Activated CD4-positive, alpha-beta T cell treated with anti-CD3 and anti-CD28 coated beads, Interleukin-2, amount 50 U/mL, for 16 hours (primary cell): ENCODE data around the gene HLCS.
A peak's percentile ranks its signal among the peaks of the same experiment; 100 is the strongest.
"Not testable (repeated sequence)": the region's sequence is repeated elsewhere in the genome, so short reads cannot be mapped to it uniquely, and the experiment has no call there.

Experiments
- DNase-seq: peaks from one replicate; pipeline ENCODE4 v3.0.0-alpha.2; 2020

Gene HLCS

DNA sequence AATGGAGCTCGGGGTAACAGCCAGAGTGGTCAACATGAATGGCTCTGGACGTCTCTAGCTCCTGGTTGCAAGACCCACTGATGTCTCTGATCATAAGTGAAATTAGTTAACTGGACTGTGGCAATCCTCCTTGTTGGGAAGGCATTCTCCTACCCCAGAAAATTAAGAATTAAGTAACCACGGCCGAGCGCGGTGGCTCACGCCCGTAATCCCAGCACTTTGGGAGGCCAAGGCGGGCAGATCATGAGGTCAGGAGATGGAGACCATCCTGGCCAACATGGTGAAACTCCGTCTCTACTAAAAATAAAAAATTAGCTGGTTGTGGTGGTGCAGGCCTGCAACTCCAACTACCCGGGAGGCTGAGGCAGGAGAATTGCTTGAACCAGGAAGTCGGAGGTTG, 14.1 kb downstream of the HLCS start:
- not testable (repeated sequence) for DNase-seq

GRCh38 chr21:36949171-36950141, 17.0 kb downstream of the HLCS start:
- no peak for DNase-seq

DNA sequence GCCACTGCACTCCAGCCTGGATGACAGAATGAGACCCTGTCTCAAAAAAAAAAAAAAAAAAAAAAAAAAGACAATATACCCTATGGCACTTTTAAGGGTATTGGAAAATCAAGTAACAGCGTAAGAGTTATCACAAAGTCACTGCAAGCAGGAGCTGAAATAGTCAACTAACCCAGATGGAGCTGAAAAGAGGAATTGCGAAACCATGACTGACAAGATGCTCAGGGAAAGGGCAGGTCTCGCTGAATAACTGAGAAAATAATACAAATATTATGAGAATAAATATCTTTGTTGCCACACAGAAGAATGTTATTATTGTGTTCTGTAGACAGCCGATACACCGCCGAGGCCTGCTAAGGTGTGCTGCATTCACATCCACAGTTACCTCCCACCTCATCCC, 17.8 kb downstream of the HLCS start:
- no peak for DNase-seq

GRCh38 chr21:36946949-36947356, 19.5 kb downstream of the HLCS start:
- DNase-seq = no peak

GRCh38 chr21:36945496-36946138, 20.9 kb downstream of the HLCS start:
- DNase-seq = no peak

DNA sequence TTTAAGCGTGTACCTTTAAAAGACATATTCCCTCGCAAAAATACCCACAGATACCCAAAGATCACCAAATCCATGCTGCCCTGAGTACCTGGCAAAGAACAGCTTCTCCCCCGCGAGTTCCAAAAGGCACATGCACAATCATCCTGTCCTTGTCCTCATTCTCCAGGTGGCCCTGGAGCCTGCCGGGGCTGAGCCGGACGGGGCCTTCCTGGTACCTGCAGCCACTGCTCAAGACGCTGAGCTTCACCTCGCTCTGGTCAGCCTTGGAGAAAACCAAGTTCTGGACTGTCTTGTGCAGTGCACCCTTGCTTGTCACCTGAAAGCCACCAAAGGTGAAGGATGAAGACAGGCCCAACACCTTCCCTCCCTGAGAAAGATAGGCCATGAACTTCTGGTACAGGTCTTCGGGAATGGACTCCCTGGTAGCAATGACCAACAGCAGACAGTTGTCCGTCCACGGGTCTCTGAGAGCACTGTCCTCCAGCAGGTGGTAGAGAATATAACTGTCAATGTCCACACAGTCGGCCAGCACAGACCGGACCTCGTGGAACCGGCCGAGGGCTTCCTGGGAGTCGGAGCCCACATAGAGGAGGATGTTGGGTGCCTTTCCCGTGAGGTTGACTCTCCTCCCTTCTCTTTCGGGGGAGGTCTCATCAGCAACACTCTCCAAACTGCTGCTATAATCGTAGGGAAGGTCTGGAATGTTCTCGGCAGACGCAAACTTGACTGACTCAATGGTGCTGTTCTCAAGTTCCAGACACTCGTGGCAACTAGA, 29.9 kb downstream of the HLCS start:
- DNase-seq = no peak

DNA sequence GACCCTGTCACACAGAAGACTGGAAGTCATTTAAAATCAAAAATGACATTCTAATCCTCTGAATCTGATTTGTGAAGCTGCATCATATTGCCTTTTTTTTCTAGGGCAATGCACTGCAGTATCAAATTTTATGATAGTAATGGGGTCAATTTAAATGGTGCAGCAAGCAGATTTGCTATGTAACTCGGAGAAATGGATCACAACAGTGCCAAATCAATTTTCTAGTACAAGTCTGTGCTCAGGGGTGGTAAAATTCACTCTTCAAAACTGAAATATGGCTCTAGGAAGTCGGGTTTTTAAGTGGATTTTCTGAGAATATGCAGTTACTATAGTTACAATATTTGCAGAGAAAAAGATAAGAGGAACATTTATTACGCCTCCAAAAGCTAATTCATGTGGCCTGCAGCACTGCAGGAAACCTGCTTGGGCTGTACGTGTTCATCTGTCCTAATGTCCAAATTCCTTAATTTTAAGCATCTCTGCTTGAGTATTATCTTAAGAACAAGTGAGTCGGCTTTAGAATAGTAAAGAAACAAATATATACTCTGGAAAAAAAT, 31.5 kb downstream of the HLCS start:
- no peak for DNase-seq

DNA sequence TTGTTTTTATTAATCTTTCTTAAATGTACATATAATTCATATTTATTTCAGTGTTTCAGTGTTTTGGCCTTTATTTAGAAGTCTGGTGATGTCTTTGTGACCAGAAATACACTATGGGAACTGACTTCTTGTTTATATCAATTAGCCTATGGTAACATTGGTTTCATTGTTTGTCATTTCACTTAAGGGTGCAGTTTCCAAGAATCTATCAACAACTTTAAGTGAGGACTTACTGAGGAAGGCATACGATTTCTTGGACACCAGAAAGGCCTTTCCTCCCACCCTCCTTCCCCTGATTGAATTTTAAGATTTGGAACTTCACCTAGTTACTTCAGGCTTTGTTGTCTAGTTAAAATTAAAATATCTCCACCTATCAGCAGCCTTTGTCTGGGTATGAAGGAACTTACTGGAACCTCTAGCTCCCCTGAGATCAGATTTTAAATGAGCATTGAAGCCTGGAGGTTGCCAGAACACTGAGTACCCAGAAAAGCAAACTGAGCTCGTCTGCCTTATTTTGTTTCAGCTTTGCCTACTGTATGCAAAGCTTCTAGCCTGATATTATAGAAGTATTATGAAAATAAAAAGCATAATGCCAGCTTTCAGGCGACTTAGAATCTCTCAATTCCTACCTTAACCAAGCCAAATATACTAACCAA, 34.2 kb downstream of the HLCS start:
- DNase-seq = no peak

DNA sequence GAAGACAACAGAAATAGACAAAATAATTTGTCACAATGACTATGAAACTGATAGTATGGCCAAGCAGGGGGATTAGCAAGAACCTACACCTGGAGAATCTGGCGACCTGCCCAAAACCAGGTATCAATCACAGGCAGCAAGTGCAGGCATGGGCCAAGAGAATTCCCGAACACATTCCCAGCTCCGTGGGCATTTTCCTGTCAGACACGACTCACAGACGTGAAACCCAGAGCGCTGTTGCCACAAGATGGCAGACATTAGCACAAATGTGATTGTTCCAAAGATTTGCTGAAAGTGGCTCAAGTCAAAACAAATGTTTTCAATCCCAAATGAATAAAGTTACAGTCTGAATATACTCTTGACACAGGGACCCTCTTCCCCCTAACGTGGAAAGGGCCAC, 36.8 kb downstream of the HLCS start:
- no peak for DNase-seq

GRCh38 chr21:36928960-36929359, 37.5 kb downstream of the HLCS start:
- DNase-seq = no peak

GRCh38 chr21:36927719-36928117, 38.8 kb downstream of the HLCS start:
- peak; percentile 75 for DNase-seq

GRCh38 chr21:36926989-36927718, 39.3 kb downstream of the HLCS start:
- no peak for DNase-seq

- no peak for DNase-seq
Observed at GRCh38 chr21:36923270-36923669, 43.2 kb downstream of the HLCS start.

- no peak for DNase-seq
Observed at GRCh38 chr21:36922861-36923260, 43.6 kb downstream of the HLCS start.

DNA sequence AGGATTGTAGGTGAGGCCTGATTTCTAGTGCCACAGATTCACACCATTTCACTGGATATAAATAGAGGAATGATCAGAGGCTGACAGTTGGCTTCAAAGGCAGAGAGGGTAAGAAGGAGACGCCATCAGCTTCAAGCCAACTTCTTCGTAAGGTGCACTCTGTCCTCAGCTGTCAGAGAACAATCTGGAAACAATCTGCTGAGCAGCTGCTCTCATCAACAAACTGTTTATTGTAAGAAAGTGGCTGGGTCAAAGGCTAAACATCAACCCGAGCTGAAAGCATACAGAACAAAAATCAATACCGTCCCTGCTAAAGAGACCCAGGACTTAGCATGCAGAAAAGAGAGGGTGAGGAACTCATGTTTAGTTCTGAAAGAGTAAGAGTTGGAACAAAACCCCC, 48.2 kb downstream of the HLCS start:
- no peak for DNase-seq

DNA sequence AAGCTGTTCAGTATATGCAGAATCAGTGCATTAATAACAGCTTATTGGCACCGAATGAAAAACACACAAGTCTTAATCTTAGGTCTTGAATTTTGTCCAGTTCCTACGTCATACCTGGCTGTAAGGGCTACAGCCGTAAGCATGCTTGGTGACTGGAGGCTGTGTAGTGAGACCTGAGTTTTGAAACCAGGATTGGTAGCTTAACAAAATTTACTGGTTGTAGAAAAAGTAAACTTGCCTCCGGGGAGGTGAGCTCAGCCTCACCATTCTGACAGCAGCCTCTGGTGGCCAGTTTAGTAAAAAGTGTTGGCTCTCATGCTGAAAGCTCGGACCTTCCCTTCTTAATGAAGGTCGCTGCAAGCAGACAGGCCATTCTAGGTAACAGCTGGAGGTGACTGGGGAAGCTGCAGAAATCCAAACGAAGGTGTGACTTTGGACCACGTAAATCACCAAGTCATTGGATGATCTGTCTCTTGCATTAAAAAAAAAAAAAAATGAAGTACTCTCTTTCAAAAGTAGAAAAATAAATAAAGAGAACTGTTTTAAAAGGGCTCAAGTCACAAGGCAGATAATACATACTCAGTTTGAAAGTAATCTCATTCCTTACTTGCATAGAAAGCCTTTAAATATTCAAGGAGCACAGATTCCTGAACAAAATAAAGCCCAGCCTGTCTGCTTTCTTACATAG, 48.9 kb downstream of the HLCS start:
- DNase-seq = no peak

- DNase-seq = no peak
Observed at GRCh38 chr21:36916718-36917117, 49.8 kb downstream of the HLCS start.

DNA sequence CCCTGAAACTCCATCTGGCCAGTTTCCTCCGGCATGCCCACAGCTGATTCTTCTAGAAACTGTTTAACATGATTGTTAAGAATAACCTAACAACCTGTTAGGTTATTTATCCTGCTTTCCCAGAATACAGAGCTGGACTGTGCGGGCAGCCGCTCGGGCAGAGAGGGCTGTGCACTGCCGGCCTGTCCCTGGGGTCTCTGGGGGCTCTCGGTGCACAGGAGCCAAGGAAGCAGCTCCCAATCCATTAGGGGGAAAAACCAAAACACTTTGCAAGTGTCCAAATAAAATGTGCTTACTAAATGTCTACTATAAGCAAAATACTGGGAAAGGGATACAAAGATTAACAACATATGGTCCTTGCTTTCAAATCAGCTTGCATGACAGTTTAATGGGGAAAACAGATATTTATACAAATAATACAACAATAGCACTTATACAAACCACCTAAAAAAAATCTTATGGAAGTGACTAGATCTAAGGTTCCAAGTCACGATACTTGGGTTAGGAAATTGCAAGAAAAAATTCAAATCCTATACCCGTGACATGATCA, 50.7 kb downstream of the HLCS start:
- no peak for DNase-seq

DNA sequence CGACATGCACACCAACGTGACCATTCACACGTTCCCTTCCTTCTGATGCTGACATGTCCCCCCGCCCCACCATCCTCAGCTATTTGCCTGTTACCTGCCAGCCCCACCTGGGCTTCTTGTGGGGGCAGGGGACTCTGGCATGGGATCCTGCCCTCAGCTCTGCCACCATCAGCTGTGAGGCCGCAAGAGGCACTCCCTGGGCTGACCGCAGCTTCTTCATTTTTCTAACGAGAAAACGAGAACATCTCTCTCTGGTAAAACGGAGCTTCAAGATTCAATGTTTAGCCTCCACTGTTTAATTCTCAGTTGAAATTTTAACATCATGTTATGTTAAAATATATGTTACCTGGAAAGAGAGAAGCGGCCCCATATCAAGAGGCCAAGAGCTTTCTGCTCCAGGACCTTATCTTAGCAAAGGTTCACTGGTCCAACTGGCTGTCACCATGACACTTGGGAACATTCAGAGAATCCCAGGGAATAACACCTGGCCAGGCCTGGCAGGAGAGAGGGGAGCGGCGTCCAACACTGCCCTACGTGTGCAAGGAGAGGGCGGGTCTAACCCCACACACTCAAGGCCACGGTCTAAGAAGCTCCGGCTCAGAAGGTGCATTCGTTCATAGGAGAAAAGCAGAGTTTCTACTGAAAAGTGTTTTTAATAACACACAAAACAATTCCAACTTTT, 51.3 kb downstream of the HLCS start:
- no peak for DNase-seq
